ENCODE measurements around the gene CUX1. TPM values are rescaled to one million over a fixed set of nuclear protein-coding genes. Genes with fewer than 3 reads are reported as not detected.

CUX1 gene
- total RNA-seq, 1 donor from 2014 or later = 40.5 TPM

DNA sequence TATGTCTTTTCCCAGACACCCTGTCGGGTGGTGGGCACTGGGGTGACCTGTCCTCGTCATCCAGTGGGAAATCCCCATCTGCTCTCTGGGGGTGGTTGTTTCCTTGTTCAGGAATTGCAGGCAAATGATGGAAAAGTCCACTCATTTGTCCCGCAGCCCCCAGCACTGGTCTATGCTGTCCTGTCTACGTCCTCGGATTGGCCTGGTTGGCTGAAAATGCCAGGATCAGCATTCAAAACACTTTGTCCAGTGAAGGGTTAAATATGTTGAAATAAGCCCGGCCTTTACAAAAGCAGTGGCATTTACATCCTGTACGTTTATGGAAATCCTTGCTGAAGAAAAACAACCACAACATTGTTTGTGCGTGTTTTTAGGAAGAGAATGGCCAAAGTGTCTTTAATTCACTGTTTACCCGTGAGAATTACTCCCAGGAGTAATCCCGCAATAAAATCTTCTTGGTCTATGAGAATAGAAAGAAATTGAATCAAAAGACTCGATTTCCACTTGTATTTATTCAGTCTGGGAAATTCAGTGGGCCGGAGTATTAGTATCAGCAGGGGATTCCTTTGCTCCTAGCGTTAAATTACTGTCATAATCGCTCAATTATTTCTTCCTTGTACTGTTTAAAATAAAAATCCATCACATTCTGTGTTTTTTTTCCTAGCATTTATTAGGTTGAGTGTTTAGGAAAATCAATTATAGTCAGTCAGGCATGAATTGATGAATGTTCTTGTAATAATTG, 352.4 kb downstream of the CUX1 start:
- TF ChIP-seq, protein P1, sequence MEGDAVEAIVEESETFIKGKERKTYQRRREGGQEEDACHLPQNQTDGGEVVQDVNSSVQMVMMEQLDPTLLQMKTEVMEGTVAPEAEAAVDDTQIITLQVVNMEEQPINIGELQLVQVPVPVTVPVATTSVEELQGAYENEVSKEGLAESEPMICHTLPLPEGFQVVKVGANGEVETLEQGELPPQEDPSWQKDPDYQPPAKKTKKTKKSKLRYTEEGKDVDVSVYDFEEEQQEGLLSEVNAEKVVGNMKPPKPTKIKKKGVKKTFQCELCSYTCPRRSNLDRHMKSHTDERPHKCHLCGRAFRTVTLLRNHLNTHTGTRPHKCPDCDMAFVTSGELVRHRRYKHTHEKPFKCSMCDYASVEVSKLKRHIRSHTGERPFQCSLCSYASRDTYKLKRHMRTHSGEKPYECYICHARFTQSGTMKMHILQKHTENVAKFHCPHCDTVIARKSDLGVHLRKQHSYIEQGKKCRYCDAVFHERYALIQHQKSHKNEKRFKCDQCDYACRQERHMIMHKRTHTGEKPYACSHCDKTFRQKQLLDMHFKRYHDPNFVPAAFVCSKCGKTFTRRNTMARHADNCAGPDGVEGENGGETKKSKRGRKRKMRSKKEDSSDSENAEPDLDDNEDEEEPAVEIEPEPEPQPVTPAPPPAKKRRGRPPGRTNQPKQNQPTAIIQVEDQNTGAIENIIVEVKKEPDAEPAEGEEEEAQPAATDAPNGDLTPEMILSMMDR (IDR thresholded peaks at IDR 0.05; ENCODE audit: insufficient read depth, low read length, severe bottlenecking) = no peak
- peaks cover 1% of the 10 kb centered on the region for H3K36me3 ChIP-seq (ENCODE audit: control insufficient read depth, insufficient read depth, low read length)
- H3K4me3 ChIP-seq (ENCODE audit: low read depth, low read length) = no peak overlapping the region
- H3K27me3 ChIP-seq (ENCODE audit: control insufficient read depth, insufficient read depth, low read length) = no peaks in the 10 kb centered on the region
- FAIRE-seq (no peak), DNase-seq (ENCODE audit: low read depth) (no peak)

DNA sequence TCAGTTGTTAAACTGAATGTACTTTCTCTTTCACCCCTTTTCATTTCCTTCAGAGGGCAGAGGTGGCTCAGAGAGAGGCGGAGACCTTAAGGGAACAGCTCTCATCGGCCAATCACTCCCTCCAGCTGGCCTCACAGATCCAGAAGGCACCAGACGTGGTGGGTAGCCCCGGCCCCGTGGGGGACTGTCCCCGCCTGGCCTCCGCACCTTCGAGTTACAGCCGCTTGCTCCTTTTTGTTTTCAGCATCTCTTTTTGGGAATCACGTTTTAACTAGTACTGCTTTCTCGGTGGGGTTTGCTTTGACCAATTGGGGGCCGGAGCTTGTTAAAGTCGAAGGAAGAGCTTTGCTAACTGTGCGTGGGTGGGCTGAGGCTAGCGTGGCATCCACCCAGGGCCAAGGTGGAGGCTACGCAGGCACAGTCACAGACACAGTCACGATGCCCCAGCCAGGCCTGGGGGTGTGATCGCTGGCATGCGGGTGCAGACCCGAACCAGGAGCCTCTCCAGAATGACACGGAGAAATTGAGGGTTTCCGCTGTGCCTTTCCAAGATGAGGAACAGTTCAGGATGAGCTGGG, 353.1 kb downstream of the CUX1 start:
- no peaks in the 10 kb centered on the region for H3K27me3 ChIP-seq (ENCODE audit: control insufficient read depth, insufficient read depth, low read length)
- H3K36me3 ChIP-seq (ENCODE audit: control insufficient read depth, insufficient read depth, low read length) = peaks cover 1% of the 10 kb centered on the region
- DNase-seq (ENCODE audit: low read depth) = no peak
- no peak overlapping the region for H3K4me3 ChIP-seq (ENCODE audit: low read depth, low read length)
- no peak for FAIRE-seq
- TF ChIP-seq, protein P1 (IDR thresholded peaks at IDR 0.05; ENCODE audit: insufficient read depth, low read length, severe bottlenecking) = no peak

DNA sequence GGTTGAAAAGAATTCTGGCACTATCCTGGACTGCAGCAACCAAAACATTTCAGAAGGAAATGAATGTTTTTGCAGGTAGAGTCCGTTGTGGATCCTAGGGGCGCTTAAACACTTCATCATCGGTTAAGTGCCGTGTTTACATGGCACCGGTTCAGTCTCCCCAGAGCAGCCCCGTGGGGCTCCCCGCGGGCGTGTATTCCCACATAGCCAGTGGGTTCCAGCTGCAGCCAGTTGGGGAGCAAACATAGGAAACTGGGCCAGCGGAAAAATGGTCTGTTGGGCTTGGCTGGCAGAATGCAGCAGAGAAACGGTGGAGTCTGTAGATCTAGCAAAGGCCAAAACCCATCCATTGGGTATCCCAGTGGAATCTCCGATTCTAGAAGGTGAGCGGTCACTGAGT, 356.2 kb downstream of the CUX1 start:
- FAIRE-seq (no peak), DNase-seq (ENCODE audit: low read depth) (no peak)
- Histone ChIP-seq H3K27me3 (ENCODE audit: control insufficient read depth, insufficient read depth, low read length) (no peaks in the 10 kb centered on the region), H3K4me3 (ENCODE audit: low read depth, low read length) (no peak overlapping the region), H3K36me3 (ENCODE audit: control insufficient read depth, insufficient read depth, low read length) (no peaks in the 10 kb centered on the region)
- TF ChIP-seq, protein P1 (IDR thresholded peaks at IDR 0.05; ENCODE audit: insufficient read depth, low read length, severe bottlenecking) = no peak

DNA sequence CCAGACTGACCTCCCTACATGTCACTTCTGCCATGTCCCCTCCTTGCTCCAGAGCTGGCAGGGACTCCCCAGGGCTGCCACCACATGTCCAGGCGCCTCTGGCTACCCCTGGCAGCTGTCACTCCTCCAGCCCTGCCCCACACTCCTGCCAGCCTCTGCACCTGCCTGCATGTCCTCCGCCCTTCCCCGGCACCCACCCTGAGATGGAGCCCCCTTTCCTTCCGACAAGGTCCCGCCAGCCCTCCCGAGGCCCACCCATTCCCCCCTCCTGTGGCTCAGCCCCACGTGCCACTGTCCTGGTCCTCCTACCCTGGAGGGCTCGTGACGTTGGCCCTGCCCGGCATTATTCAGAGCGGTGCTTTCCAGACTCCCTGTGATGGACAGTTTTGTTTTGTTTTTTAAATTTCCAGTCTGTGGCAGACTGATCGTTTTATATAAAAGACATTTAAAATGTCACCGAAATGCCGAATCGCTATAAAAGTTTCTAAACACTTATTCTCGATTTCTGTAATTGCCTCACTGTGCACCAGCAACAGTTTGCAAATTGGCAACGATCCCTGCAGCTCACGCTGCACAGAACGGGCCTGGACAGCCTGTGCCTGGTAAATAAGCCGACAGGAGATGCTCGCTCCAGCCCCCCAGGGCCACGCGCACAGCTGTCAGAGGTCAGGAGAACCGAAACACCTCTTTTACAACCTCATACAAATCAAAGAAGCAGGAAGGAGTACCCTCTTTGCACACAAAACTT, 358.2 kb downstream of the CUX1 start:
- Histone ChIP-seq H3K27me3 (ENCODE audit: control insufficient read depth, insufficient read depth, low read length) (no peaks in the 10 kb centered on the region), H3K4me3 (ENCODE audit: low read depth, low read length) (no peak overlapping the region), H3K36me3 (ENCODE audit: control insufficient read depth, insufficient read depth, low read length) (no peaks in the 10 kb centered on the region)
- TF ChIP-seq, protein P1 (IDR thresholded peaks at IDR 0.05; ENCODE audit: insufficient read depth, low read length, severe bottlenecking) = no peak
- no peak for FAIRE-seq
- DNase-seq (ENCODE audit: low read depth) = no peak

DNA sequence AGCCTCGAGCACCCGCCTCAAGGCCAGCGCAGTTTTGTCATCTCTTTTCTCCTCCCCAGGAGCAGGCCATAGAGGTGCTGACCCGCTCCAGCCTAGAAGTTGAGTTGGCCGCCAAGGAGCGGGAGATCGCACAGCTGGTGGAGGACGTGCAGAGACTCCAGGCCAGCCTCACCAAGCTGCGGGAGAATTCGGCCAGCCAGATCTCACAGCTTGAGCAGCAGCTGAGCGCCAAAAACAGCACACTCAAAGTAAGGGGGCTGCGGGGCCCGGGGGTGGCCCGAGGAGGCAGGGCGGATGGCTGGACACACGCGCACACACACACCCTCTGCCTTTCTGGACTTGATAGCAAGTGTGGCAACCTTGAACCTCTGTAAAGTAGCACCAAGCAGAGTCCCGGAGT, 361.0 kb downstream of the CUX1 start:
- DNase-seq (ENCODE audit: low read depth) (no peak), FAIRE-seq (peak; percentile 32)
- Histone ChIP-seq H3K27me3 (ENCODE audit: control insufficient read depth, insufficient read depth, low read length) (no peaks in the 10 kb centered on the region), H3K36me3 (ENCODE audit: control insufficient read depth, insufficient read depth, low read length) (no peaks in the 10 kb centered on the region), H3K4me3 (ENCODE audit: low read depth, low read length) (no peak overlapping the region)
- TF ChIP-seq, protein P1 (IDR thresholded peaks at IDR 0.05; ENCODE audit: insufficient read depth, low read length, severe bottlenecking) = no peak
